Type B pancreatic cell (in vitro differentiated cells): ENCODE results near the gene HHATL. TPM values are rescaled to one million over a fixed set of nuclear protein-coding genes. Genes with fewer than 3 reads are reported as not detected.
A peak's percentile ranks its signal among the peaks of the same experiment; 100 is the strongest.

Experiments
- DNase-seq: peaks from one replicate; pipeline ENCODE4 v3.0.0; 2021; ENCODE audit warnings: mixed read lengths; ENCODE audit not compliant: unreplicated experiment; ENCODE audit errors: extremely low spot score
- H3K27ac Mint-ChIP-seq: 2 replicates; pipeline ENCODE4 v1.8.0; 2021; ENCODE audit warnings: mild to moderate bottlenecking, mixed read lengths
- H3K27me3 Mint-ChIP-seq: 2 replicates; pipeline ENCODE4 v1.8.0; 2021; ENCODE audit warnings: mixed read lengths
- H3K36me3 Mint-ChIP-seq: 2 replicates; pipeline ENCODE4 v1.8.0; 2021; ENCODE audit warnings: mixed read lengths
- H3K4me1 Mint-ChIP-seq: one replicate; pipeline ENCODE4 v1.8.0; 2021; ENCODE audit warnings: mixed read lengths; ENCODE audit not compliant: unreplicated experiment
- H3K4me3 Mint-ChIP-seq: 2 replicates; pipeline ENCODE4 v1.8.0; 2021; ENCODE audit warnings: mild to moderate bottlenecking, mixed read lengths
- H3K9me3 Mint-ChIP-seq: 2 replicates; pipeline ENCODE4 v1.8.0; 2021; ENCODE audit warnings: mixed read lengths
- total RNA-seq: library from RNA; stranded (reverse); gene quantifications from 2 replicates; pipeline ENCODE4 v1.2.1, GENCODE V29; 2021; ENCODE audit warnings: low replicate concordance
- TF ChIP-seq, protein P1 (sequence below): fragments of 200-600 bp; sonication (generic); conservative IDR thresholded peaks from 2 replicates; pipeline ENCODE4 v1.5.0; 2021; ENCODE audit warnings: antibody characterized with exemption, mild to moderate bottlenecking

HHATL gene
- total RNA-seq, 1 donor from 2014 or later = not detected

DNA sequence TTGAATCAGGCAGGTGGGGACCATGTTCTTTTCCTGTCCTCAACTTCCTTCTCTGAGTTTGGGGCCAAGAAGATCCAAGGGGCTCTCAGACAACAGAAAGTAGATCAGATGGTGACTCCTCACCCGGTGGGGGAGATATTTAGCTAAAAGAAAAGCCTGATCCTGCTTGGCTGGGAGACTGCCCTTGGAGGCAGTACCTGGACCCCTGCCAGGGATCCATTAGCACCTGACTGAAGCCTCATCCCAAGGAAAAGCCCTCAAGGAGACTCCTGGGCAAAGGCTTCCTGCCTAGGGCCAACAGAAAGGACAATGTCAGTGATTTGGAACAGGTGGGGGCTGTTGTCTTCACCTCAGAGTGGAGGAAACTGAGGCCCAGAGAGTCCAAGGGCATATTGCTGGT, 33.5 kb upstream of the HHATL start:
- H3K27ac Mint-ChIP-seq = no peak overlapping the region
- H3K4me3 Mint-ChIP-seq = no peak overlapping the region
- no peaks in the 10 kb centered on the region for H3K36me3 Mint-ChIP-seq
- H3K4me1 Mint-ChIP-seq = peaks cover 8% of the 10 kb centered on the region
- TF ChIP-seq, protein P1, sequence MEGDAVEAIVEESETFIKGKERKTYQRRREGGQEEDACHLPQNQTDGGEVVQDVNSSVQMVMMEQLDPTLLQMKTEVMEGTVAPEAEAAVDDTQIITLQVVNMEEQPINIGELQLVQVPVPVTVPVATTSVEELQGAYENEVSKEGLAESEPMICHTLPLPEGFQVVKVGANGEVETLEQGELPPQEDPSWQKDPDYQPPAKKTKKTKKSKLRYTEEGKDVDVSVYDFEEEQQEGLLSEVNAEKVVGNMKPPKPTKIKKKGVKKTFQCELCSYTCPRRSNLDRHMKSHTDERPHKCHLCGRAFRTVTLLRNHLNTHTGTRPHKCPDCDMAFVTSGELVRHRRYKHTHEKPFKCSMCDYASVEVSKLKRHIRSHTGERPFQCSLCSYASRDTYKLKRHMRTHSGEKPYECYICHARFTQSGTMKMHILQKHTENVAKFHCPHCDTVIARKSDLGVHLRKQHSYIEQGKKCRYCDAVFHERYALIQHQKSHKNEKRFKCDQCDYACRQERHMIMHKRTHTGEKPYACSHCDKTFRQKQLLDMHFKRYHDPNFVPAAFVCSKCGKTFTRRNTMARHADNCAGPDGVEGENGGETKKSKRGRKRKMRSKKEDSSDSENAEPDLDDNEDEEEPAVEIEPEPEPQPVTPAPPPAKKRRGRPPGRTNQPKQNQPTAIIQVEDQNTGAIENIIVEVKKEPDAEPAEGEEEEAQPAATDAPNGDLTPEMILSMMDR = no peak
- no peak for DNase-seq
- no peaks in the 10 kb centered on the region for H3K9me3 Mint-ChIP-seq
- peaks cover 6% of the 10 kb centered on the region for H3K27me3 Mint-ChIP-seq

DNA sequence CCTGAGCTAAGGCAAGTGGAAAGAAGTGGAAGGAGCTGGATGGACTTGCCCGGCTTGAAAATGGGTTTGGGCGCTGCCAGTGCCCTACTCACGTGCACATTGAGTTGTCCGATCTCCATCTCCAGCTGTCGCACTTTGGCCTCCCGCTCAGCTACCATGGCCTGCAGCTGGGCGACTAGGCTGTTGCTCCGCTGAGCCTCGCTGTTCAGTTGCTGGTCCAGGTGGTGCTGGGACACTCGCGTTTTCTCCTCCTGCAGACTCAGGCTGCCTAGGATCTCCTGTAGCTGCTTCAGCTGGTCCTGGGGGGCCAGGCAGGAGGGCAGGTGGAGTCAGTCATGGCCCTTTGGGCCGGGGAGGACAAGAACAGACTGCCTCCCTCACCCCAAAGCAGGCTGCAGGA, 33.0 kb upstream of the HHATL start:
- Mint-ChIP-seq H3K36me3 (no peaks in the 10 kb centered on the region), H3K9me3 (no peaks in the 10 kb centered on the region), H3K27ac (no peak overlapping the region), H3K4me3 (no peak overlapping the region), H3K4me1 (peaks cover 8% of the 10 kb centered on the region), H3K27me3 (peaks cover 2% of the 10 kb centered on the region)
- no peak for DNase-seq
- TF ChIP-seq, protein P1 = no peak

DNA sequence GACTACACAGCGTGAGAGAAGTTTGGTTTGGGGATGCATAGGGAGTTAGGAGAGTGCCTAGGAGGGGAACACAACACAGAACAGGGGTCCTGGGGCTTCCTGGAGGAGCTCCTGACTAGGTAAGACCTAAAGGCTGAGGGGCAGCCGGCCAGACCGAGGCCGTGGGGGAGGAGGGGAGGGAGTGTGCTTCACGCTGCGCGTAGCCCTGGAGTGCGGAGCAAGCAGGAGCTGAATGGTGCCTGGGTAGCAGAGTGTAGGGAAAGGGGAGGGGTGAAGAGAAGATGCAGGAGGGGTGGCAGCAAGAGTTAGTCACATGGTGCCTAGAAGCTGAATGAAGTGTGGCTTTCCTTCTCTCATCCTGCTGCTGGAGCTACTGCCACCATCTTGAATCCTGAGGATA, 32.4 kb upstream of the HHATL start:
- no peaks in the 10 kb centered on the region for H3K9me3 Mint-ChIP-seq
- no peaks in the 10 kb centered on the region for H3K36me3 Mint-ChIP-seq
- DNase-seq = no peak
- TF ChIP-seq, protein P1 = no peak
- no peak overlapping the region for H3K4me3 Mint-ChIP-seq
- H3K4me1 Mint-ChIP-seq = peaks cover 8% of the 10 kb centered on the region
- H3K27me3 Mint-ChIP-seq = no peaks in the 10 kb centered on the region
- no peak overlapping the region for H3K27ac Mint-ChIP-seq

DNA sequence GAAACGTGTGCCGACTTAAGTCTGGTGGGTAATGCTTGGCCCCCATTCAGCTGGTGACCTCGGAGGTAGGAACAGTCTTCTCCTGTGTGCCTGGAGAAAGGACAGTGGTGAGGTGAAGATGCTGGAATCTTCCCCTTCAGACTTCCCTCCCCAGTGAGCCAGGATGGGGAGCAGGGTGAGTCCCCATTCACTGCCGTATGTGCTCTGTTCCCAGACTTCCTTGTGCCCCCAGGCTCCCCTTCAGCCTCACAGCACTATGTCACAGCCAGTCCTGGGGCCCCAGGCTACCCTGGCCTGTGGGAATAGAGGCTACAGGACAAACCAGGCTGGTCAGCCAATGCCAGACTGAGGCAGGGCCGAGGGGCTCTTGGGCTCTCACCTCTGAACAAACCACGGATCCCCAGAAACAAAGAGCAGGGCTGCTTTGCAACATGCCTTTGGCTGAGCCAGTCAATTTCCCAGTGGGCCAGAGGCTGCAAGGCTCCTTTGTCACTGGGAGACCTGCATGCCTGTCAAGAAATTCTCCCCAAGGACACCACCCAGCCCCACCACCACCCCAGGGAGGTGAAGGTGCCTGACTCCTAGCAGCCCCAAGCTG, 31.8 kb upstream of the HHATL start:
- Mint-ChIP-seq H3K36me3 (no peaks in the 10 kb centered on the region), H3K9me3 (no peaks in the 10 kb centered on the region), H3K27ac (no peak overlapping the region), H3K27me3 (no peaks in the 10 kb centered on the region), H3K4me3 (no peak overlapping the region), H3K4me1 (peaks cover 8% of the 10 kb centered on the region)
- DNase-seq = no peak
- TF ChIP-seq, protein P1 = no peak

DNA sequence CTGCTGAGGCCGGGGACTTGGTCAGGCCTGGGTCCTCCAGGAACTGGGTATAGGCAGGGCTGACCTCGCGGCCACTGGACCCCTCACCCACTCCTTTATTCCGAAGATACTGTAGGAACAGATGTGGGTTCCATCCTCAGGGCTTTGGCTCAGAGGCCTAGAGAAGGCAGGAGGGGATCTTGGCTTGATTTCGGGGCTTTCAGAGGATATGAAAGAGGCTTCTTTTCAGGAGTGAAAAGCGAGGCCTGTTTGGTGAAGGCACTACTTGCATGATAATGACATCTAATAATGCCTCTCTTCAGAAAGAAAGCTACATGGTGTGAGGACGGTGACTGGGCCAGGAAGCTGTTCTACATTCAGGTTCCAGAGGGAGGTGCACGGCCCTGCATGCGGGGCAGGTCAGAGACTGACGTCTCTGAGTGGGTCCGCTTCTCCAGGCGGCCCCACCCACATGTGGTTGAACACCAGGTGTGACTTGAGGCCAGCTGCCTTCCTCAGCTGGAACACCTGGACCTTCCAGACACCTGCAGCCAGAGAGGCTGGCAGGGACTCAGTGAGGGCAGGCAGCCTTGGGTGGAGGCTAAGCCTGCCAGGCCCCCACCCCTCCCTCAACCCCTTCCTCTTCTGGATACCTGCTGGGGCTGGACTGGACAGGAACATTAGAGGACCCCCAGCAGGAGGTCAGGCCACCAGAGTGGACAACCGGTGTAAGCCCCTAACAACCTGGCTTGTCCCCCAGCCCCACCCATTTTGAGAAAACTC, 31.1 kb upstream of the HHATL start:
- H3K27ac Mint-ChIP-seq = no peak overlapping the region
- H3K36me3 Mint-ChIP-seq = no peaks in the 10 kb centered on the region
- H3K4me1 Mint-ChIP-seq = peaks cover 8% of the 10 kb centered on the region
- no peaks in the 10 kb centered on the region for H3K9me3 Mint-ChIP-seq
- no peak overlapping the region for H3K4me3 Mint-ChIP-seq
- TF ChIP-seq, protein P1 = no peak
- peak; percentile 45 for DNase-seq
- no peaks in the 10 kb centered on the region for H3K27me3 Mint-ChIP-seq
